GM20431 (cell line): ENCODE data around the gene EVX1.

Experiments used
- in situ Hi-C: fragments of 300-500 bp; cut with MseI, MboI; formaldehyde crosslinking; loops from one replicate; pipeline ENCODE4 v1.15.0; 2020; ENCODE audit warnings: low sequenced_read_pairs; ENCODE audit not compliant: unreplicated experiment

EVX1 gene

DNA sequence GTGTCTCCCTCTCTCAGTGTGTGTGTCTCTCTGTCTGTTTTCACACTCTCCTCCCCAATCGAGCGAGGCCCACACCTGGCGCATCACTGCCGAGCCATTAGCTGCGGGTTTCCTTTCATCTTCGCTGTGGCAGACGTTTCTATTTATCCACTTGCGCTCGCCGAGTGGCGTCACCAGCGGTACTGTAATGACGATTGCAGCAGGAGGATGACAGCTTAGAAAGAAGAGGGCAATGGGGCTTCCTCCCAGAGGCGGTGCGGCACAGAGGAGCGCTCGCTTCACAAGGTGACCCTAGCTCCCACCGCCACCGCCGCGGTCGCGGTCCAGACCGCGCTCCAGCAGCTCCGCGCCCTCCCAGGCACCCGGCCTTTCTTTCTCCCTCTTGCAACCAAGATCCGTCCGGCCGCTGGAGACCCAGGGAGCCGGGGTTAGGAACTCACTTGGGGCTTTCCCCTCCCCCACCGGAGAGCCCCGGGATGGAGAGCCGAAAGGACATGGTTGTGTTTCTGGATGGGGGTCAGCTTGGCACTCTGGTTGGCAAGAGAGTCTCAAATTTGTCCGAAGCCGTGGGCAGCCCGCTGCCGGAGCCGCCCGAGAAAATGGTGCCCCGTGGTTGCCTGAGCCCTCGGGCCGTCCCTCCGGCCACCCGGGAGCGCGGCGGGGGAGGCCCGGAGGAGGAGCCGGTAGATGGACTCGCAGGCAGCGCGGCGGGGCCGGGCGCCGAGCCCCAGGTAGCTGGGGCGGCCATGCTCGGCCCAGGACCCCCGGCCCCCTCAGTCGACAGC lies at the start of gene EVX1:
Gene EVX1, plus strand, starts transcription at position 248 of the 785 bp plus-strand sequence. Its CDS starts 229 bp downstream, at position 477.
- in situ Hi-C loops: no loop called here

DNA sequence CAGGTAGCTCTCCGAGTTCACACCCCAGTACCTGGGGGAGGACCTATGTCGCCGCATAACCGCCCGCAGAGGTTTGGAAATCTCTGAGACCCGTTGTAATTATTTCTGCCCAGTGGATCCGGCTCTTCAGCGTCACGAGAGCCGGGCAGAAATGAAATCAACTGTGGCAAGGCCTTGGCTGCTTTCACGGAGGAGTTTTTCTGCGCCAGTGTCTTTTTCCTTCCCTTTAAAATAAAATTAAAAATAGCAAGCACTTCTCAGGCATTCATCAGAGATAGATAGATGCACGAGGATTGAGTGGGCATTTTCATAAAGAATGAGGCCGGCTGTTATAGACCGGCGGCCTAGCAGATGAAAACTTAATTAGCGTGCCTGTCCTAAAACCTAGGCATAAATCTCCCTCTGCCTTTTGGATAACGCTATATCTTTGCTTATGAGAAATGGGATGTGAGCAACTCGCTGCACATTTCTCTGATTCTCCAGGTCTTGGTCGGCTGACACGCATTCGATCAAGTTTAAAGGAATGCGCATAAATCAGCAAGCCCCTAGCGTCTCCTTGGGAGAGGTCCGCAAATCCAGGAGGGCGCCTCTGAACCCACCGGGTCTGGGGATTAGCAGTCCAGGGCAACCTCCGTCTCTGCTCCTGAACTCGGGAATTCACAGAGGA lies 49.1 kb upstream of the EVX1 start:
- in situ Hi-C loops: no loop called here

DNA sequence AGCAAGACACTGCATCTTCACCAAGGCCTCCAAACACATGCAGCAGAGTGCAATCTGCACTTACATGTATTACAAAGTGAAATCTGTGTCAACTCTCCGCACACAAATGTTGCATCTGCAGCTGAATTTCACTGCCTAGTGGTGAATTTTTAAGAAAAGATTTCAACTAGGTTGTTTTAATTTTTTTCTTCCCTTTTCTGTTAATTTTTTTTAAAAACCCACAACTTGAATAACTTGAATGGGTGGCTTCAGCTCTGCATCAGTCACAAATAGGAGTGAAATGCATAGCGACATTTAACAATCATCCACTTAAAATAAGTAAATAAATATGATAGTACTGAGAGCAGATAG lies 48.6 kb upstream of the EVX1 start:
- in situ Hi-C loops: no loop called here

DNA sequence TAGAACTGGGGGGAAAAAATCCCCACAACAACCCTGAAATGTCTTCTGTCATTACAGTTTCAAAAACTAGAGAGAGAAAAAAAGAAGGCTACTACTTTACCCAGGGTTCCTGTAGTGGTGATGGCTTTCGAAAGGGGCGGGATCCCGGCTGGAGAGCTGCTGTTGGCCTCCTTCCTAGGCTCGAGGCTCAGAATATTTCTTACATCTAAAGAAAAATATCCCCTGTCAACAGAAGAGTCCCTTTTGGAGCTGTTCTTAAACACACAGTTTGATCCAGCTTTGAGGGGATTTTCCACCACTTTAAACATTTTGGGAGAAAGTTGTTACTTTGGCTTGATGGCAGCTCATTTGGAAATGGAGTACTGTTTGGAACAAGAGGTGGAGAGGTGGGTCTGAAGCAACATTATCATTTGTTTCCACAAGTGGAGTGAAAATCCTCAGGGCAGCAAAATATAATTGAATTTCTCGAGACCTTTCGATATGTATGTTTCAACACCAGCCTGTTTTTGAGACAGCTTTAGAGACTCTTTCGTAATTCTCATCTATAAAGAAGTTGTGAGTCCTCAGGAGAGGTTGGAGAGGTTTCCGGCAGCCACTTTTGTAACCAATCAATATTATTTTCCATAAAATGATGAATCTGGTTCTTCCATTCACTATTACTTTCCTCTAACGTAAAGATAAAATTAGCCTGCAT lies 47.8 kb upstream of the EVX1 start:
- in situ Hi-C loops: no loop called here

DNA sequence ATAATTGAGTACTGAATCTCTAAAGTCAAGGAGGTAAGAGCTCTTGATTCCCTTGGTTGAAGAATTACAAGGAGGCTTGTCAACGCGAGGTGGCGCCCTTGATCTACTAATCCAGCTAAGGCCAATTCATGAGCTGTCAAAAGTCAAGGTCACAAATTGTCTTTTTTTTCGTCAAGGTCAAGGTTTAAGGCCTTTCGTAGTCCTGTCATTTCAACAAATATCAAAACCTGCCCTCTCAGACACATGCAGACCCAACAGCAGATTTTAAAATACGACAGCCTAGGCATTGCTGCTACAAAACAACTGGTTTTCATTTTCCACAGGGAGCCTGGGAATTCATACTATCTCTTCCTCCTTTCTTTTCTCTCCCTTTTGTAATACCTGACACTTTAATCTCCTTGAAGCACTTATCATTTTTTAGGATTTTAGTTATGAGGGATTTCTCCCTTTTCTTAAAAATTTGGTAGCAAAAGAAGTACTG lies 46.3 kb upstream of the EVX1 start:
- in situ Hi-C loops: no loop called here

DNA sequence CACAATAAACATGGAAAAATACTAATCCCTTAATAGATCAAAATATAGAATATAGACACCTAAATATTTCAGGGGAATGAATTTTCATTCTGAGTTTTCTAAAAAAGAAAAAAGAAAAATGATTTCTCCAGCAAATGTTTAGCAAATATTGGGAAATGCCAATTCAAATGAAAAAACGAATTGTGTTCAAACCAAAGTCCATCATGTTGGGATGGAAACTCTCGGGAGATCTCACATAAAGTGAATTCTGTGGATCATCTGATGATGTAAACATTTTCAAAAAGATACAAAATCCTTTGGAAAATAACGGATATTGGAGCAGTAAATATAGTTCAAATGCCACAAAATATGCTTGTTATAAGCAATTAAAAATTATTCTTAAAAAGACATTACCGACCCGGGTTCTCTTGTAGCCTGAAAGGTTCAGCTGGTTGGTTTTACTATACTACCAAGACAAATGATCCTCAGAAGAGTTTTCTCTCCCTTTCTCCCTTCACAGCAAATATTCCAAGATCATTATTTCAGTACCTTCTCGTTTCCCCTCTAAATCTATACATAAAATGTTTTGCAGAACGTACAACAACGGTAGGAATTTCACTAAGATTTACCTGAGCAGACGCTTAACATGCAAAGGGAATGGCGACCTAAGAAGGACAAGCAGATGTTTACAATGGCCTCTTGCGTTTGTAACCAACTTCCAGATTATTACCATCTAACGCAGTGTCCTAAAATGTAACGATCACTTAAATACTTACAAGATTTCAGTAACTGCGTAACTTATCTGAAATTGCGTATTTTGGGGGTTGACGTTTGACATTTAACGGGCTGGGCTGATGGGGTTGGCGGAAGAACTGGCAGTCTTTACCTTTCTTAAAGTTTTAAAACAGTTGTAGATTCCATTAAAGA lies 45.2 kb upstream of the EVX1 start:
- in situ Hi-C loops: no loop called here

DNA sequence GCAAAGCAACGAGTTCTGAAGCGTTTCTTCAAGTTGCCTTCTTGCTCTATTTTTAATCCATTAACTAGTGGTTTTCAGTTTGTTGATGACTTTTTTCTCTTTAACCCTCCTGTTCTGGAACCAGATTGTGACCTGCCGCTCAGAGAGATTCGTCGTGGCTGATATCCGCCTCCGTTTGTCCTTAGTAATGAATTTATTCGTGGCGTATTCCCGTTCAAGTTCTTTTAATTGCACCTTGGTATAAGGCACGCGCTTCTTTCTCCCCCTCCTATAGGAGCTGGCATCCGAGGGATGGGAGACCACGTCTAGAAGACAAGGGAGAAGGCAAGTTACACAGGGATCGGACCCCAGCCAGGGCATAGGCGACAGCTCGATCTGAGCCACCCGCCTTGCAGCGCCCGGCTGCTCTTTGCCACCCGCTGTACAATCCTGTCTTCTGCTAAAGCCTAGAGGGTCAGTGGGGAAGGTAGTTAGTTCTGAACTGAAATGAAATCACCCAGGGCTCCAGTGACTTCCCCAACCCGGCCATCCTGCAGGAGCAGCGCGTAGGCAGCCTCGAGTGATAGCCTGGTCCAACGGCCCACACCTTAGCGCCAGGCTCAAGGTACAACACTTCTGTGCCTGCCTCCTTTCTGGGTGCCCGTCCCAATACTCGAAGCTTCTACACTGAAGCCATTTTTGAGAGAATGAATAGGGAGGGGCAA lies 44.3 kb upstream of the EVX1 start:
- in situ Hi-C loops: no loop called here

DNA sequence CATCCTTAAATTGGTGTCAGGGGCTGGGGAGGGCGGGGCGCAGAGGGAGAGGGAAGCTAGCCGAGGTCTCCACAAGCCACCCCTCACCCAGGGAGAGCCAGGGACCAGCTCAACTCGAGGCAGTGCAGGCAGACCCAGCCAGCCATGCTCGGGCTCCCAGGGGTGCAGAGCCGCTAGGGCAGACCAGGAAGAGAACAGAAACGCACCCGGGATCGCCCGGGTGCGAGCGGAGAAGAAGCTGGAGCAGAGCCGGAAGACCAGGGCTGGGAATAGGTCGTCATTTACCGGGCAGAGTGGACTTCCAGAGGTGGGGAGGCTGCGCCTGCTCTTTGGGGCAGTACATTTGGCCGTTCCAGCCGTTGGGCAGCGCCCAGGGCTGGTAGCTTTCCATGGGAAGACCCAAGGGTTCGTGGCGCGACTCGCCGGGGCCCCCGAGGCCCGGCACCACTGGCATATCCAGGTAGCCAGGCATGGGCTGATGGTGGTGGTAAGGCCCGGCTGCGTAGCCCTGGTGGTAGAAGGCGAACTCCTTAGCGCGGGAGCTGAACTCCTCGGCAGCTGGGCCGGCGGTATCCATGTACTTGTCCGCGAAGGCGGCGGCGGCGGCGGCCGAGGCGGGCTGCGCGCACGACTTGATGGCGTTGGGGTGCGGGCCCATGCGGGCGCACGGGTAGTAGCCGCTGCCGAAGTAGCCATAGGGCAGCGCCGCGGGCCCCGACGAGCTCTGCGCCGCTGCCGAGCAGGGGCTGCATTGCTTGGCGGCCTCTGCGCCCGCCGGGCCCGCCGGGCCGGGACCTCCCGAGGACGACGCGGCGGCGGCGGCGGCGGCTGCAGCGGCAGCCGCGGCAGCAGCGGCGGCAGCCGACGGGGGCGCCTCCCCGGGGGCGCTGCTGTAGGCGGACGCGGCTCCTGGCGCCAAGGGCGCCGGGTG lies 43.5 kb upstream of the EVX1 start:
- in situ Hi-C loops: no loop called here

DNA sequence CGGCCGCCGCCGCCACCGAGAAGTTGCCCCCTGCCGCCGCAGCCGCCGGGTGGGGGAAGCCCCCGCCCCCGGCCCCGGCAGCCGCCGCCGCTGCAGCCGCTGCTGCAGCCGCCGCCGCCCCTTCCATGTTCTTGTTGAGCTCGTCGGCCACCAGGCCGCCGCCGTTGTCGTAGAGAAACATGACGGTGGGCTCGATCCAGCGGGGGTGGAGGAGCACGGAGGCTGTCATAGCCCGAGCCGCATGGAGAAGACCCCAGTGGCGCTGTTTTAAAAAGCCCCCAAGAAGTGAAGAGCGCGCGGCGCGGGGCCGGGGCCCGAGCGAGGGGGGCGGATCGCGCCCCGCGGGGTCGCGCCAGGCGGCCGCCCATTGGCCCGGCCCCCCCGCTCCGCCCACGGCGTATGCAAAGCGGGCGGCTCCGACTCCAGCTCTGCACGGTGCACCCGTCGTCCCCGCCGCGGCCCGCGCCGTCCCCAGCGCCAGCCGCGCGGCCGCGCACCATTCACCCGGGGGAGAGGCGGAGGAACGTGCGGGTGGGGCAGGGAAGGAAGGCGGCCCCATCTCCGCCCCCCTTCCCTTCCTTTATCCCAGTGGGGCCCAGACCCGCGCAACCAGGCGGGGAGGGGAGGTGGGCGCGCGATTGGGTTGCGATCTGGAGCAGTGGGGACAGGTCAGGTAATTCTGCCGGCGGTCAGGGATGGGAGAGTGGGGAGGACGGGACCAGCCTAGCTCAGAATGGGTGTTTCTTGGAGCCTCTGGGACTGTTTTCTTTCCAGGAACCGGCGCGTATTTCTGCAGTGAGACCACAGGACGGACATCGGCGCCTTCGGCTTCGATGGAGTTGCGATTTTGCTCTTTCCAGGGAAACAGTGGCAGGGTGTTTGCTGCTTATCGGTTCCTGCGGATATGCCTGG lies 42.5 kb upstream of the EVX1 start, which contains the start of gene HOXA13:
Gene HOXA13, minus strand, starts transcription at position 243 of the 912 bp plus-strand sequence. Its CDS starts 14 bp downstream, at position 229.
- in situ Hi-C loops: loop anchor here (10.0 to 25.0 kb wide), 2 partner anchors 362 to 725 kb away; no protein-coding TSS in a partner anchor

DNA sequence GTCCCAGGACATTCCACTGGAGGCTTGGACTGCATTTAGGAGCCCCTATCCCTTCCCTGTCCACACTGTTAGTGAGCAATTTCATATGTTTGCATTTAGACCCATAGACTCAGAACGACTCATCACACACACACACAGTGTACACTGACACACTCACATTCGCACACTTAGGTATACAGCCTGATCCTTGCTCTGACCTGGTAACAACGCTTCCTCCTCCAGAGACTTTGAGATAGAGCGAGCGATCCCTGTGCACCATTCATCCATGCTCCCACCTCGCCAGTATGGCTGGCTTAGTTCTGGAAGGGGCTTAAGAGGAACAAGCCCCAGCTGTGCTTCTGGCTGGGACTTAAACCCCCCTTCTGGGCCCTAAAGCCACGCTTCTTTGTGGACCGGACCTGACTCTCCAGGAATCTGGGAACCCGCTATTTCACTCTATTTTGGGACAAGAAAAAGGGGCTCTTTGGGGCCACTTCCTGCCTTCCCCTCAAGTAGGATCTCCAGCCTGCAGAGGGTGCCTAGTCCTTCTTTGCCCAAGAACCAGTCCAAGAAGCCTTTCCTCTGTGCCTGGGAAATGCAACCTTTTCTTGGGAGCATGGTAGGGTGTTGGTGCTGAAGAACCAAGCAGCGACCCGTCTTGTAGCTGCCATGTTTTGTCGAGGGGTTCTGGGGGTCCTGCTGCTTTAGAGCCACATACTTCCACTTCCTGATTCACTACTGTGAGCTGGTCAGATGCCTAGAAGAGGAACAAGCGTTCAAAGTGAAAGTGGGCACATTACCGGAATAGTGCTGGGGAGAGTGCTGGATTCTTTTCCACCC lies 41.6 kb upstream of the EVX1 start:
- in situ Hi-C loops: loop anchor here (10.0 to 25.0 kb wide), 2 partner anchors 361 to 724 kb away; no protein-coding TSS in a partner anchor

DNA sequence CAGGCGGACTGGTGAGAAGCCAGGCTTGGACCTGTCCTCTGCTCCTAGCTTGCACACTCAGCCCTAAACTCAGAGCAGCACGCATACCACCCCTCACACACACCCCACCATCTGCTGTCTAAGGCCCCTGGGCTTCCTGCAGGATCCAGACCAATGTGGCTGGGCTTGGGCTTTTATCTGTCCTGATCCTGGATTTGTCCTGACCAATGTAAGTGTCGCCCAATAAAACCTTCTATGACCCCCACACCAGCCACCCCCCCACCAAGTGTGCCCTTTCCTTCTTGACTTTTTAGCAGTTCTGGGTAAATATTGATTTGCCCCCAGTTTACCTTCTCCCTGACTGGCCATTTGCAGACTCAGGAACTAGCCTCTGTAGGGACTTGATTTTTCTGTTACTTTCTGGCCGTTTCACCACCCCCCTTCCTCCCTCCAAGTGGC lies 41.0 kb upstream of the EVX1 start:
- in situ Hi-C loops: loop anchor here (10.0 to 25.0 kb wide), 2 partner anchors 361 to 723 kb away; no protein-coding TSS in a partner anchor

DNA sequence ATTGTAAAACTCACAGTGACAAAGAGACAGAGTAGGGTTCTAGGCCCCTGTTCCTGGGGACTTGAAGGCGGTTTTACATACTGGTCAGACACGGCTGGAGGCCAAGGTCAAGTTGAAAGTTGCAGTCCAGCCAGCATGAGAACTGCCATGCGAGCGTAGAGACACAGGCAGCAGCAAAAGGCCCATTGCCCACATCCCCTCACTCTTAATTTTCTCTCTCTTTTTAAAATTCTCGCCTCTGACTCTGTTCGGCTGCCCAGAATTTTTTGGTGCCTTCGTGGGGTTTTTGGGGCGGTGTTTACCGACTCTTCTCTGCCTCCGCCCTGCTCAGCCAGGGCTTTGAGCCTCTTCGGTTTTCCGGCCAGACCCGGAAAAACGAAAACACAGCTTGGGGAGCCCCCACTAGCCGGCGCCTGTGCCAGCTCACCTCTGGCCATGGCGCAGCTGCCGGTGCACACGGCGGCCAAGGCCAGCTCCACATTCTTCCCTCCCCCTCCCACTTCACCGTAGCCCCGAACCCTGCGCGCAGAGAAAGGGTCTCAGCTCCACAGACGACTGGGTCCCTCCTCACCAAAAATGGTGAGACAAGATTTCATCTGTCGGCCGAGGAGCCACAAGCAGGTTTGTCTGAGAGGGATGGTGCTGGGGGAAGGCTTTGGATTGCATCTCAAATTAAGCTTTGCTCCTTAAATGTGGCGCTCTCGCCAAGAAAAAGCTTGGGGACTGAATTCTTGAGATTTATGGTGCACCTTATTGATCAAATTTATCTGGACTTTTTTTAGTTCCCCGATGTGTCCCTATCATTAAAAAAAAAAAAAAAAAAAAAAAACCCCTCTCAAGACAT lies 40.4 kb upstream of the EVX1 start:
- in situ Hi-C loops: loop anchor here (10.0 to 25.0 kb wide), 2 partner anchors 360 to 723 kb away; no protein-coding TSS in a partner anchor

DNA sequence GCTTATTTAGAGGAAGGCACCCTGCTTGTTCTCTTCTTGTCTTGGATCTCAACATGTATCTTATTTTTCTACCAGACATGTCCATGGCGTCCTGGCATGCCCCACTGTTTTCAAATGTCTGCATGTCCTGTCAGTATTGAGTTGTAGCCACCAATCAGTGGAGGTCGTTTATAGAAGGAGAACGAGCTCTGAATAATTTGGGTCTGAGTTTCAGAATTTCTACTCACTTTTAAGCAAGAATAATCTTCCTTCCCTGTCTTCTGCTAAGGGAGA lies 39.8 kb upstream of the EVX1 start:
- in situ Hi-C loops: loop anchor here (10.0 to 25.0 kb wide), 2 partner anchors 360 to 722 kb away; no protein-coding TSS in a partner anchor

DNA sequence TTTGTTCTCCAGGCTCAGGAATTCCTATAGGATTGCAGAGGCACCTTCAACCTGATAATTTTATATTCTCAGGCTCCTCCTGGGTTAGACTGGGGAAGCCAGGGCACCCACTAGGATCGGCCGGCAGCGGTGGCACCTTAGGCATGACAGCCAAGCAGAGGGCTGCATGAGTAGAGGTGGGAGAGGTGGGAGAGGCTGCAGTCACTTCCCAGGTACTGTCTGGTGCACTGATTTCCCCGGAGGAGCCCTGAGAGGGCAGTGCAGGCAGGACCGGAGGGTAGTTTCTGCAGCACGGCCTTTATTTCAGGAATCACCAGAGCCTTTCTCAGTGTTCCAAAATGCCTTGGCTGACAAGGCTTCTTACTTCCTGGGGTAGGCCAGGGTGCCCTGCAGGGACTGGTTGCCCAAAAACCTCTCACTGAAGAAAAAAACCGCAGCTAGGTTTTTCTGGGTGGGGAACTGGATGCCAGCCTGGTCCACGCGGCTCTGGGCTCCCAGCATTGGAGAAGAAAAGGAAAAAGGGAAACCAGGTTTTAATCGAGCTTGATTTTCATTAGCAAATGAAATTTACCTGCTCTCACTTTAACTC lies 39.1 kb upstream of the EVX1 start:
- in situ Hi-C loops: loop anchor here (10.0 to 25.0 kb wide), 2 partner anchors 359 to 721 kb away; no protein-coding TSS in a partner anchor
